HG02642 (cell line): Measurements from ENCODE around the gene PAFAH1B2.

Experiments
- ATAC-seq: cut with Tn5 transposase; IDR thresholded peaks from one replicate; pipeline ENCODE4 v1.9.1; 2021; ENCODE audit warnings: mild to moderate bottlenecking; ENCODE audit not compliant: unreplicated experiment, poor library complexity

PAFAH1B2 gene

GRCh38 chr11:117186431-117186761 is 42.3 kb downstream of the PAFAH1B2 start:
- ATAC-seq = no peak

GRCh38 chr11:117187007-117187406 is 42.9 kb downstream of the PAFAH1B2 start:
- no peak for ATAC-seq

GRCh38 chr11:117187428-117187798 is 43.3 kb downstream of the PAFAH1B2 start:
- ATAC-seq = no peak

- no peak for ATAC-seq
Observed at GRCh38 chr11:117187799-117188481, 43.9 kb downstream of the PAFAH1B2 start.

- ATAC-seq = no peak
Observed at GRCh38 chr11:117188620-117189081, 44.6 kb downstream of the PAFAH1B2 start.

- ATAC-seq = peak; percentile 54
Observed at GRCh38 chr11:117189191-117189940, 45.3 kb downstream of the PAFAH1B2 start.

GRCh38 chr11:117189941-117190544 is 46.0 kb downstream of the PAFAH1B2 start:
- no peak for ATAC-seq

- ATAC-seq = no peak
Observed at GRCh38 chr11:117191680-117192400, 47.8 kb downstream of the PAFAH1B2 start.

GRCh38 chr11:117192401-117192875 is 48.4 kb downstream of the PAFAH1B2 start:
- ATAC-seq = no peak

GRCh38 chr11:117193130-117194020 is 49.3 kb downstream of the PAFAH1B2 start:
- no peak for ATAC-seq

GRCh38 chr11:117194267-117194666 is 50.2 kb downstream of the PAFAH1B2 start:
- ATAC-seq = no peak

GRCh38 chr11:117195258-117195657 is 51.2 kb downstream of the PAFAH1B2 start:
- ATAC-seq = no peak

GRCh38 chr11:117195761-117196160 is 51.7 kb downstream of the PAFAH1B2 start:
- ATAC-seq = no peak

GRCh38 chr11:117197006-117197405 is 52.9 kb downstream of the PAFAH1B2 start:
- ATAC-seq = no peak

- ATAC-seq = no peak
Observed at GRCh38 chr11:117197516-117198456, 53.7 kb downstream of the PAFAH1B2 start.

- ATAC-seq = no peak
Observed at GRCh38 chr11:117198613-117199012, 54.5 kb downstream of the PAFAH1B2 start.

GRCh38 chr11:117199053-117199915 is 55.2 kb downstream of the PAFAH1B2 start, which contains the start of gene TAGLN:
TAGLN (plus strand) TSS chr11:117199370; CDS start chr11:117203014, 3,644 bp downstream.
- no peak for ATAC-seq
